Thyroid gland (tissue), 4 donors: ENCODE measurements around the gene CACNG5.

Source experiments
- POLR2A ChIP-seq, 2 donors: fragments of 450-650 bp; IDR thresholded peaks; one replicate each; pipeline ENCODE4 v1.6.1; 2017; ENCODE audit warnings: antibody characterized with exemption in 2 of 2, mild to moderate bottlenecking in 2 of 2, moderate library complexity in 1 of 2
- TF ChIP-seq, protein P1 (sequence below), 6 experiments: fragments of 200-600 bp in 3 of 6; fragments of 450-650 bp in 3 of 6; sonication (generic) in 3 of 6; IDR thresholded peaks; one replicate each; pipeline ENCODE4 v1.5.1; 2016 to 2019; ENCODE audit warnings: antibody characterized with exemption in 6 of 6, mild to moderate bottlenecking in 2 of 6, inconsistent platforms in 1 of 6, moderate library complexity in 1 of 6

DNA sequence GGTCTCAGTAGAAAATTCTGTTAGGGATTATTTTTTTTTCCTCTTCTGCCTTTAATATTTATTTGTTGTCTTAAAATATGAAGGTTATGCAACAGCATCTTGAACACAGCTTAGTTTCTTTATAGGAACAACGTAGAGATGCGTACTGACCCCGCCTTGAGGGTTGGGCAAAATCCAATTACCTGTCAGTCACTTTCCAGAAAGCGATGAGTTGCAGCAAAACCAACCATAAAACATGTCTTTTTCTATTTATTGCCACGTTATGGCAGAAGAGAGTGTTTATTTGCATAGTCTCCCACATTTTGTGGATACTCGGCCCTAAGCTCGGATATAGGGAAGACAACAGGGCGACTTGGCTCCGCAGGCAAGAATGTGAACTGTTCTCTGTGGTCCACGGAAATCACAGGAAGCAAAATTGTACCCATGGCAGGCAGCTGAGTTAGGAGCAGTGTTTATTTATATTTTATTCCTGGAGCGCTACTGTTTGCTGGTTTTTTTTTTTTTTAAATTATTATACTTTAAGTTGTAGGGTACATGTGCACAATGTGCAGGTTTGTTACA lies 44.3 kb upstream of the CACNG5 start:
- TF ChIP-seq, protein P1, sequence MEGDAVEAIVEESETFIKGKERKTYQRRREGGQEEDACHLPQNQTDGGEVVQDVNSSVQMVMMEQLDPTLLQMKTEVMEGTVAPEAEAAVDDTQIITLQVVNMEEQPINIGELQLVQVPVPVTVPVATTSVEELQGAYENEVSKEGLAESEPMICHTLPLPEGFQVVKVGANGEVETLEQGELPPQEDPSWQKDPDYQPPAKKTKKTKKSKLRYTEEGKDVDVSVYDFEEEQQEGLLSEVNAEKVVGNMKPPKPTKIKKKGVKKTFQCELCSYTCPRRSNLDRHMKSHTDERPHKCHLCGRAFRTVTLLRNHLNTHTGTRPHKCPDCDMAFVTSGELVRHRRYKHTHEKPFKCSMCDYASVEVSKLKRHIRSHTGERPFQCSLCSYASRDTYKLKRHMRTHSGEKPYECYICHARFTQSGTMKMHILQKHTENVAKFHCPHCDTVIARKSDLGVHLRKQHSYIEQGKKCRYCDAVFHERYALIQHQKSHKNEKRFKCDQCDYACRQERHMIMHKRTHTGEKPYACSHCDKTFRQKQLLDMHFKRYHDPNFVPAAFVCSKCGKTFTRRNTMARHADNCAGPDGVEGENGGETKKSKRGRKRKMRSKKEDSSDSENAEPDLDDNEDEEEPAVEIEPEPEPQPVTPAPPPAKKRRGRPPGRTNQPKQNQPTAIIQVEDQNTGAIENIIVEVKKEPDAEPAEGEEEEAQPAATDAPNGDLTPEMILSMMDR (IDR thresholded peaks at IDR 0.05) = no peak
- TF ChIP-seq POLR2A (IDR thresholded peaks at IDR 0.05) = no peak
